Superior temporal gyrus (tissue), 1 donor: Measurements from ENCODE around the gene TSPAN5.

Experiments used
- DNase-seq: peaks from one replicate; pipeline ENCODE4 v3.0.0-alpha.2; 2016; ENCODE audit errors: extremely low spot score

The TSPAN5 gene

DNA sequence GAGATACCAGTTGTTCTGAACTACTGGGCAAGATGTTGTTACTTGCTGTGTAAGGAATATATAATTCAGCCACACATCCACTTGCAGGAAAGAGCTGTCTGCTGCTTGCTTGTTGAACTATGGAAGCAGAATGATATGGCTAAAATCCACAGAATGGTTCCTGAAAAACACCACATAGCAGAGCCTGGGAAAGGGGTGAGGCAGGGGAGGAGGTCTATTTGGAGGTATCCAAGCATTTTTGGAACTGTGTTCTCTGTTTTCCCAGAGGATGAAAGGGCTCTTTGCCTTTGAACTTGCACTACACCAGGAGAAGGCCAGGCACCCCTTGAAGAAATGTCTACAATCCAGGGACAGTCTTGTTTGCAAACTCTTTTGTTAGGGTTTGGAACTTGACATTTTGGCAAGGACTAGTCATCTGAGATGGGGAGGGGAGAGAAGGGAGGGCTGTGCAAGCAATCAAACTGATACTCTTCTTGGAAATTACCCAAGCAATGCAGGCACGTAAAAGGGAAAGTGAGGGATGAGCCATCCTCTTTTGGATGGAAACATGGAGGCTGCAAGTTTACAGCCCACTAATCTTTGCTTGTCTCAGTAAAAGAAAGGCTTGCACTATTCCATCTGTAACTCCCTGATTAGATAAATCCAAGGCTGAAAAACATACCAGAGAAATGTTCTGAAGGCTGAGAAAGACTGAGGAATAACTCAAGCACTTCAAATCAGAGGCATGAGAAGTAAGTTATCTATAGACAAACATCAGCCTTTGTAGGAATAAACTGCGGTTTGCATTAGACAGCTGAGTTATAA, 141.0 kb downstream of the TSPAN5 start:
- no peak for DNase-seq

DNA sequence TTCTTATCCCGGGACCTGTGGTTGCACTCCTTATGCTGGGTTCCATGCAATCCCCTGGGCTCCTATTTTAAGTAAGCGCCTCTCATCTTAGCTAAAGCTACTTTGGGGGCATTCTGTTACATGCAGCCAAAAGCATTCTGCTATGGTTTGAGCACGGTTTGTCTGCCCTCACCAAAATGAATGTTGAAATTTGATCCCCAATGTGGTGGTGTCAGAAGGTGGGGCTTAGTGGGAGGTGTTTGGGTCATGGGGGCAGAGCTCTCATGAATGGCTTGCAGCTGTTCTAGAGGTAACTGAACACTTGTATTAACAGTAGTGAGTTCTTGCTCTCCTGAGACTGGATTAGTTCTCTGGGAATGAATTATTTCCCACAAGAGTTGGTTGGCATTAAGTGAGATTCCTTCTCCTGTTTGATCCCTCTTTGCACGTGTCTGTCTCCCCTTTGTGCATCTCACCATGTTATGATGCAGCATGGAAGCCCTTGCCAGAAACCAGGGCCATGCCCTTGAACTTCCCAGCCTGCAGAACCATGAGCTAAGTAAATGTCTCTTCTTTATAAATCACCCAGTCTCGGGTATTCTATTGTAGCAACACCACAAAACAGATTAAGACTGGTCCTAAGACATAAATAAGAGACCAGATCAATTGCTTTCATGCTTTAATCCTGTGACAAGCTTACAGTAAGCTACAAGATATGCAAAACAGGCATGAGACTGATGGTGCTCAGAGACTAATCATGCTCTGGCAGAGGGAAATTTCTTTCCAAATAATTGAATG, 141.8 kb downstream of the TSPAN5 start:
- DNase-seq: no peak

DNA sequence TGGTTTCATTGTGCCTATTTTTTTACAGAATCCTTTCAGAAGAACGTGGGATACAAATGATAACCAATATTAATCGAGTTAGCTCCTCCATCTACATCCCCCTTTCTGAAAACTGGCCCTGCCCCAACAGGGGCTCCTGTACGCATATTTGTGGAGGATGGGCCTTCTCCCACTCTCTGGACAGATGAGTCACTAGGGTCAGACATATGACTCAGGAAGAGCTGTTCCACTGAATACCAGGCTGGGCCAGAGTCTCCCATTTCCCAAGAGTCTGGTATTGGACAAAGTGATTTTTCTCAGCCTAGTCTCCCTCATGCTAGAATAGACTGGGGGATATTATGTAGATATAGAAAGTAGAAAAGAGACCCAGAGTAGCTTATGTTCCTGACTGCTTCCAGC, 142.4 kb downstream of the TSPAN5 start:
- no peak for DNase-seq

DNA sequence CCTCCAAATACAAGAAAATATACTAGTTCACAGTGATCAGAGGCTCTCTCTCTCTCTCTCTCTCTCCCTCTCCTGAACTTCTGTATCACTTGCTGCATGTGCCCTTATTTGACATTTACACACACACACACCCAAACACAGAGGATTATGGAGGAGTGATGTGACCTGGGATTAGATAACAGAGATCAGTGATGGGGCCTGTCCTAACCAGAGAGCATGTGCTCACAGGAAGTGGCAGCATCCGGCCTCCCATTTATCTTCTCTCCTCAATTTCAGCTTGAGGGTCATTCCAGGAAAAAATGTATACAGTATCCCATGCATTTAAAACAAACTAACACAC, 143.0 kb downstream of the TSPAN5 start:
- DNase-seq: no peak

DNA sequence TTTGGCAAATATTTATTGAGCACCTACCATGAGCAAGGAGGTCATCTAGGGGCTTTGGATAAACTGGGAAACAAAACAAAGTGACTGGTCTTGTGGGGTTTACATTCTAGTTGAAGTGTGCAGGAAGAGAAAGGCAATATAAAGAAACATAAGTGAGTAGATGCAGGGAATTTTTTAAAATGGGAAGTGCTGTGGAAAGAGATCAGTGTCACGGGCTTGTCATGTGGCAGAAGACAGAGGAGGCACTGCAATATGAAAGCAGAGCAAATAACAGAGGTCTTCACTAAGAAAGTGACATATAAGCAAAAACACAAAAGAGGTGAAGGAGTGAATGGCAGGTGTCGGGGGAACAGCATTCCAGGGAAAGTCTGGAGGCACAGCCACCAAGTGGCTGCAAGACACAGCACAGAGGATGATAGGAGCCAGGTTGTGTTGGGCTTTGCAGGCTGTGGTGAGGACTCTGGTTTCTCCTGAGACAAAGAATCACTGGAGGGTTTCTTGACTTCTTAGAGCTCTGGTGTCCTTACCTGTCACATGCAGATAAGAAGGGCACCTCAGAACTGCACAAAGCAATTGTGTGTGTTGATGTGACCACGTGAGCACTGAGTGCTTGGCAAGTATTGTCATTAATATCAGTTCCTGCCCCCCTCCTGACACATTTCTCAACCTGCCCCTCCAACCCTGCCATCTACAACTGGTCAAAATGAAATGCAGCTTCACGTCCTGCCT, 143.5 kb downstream of the TSPAN5 start:
- DNase-seq: no peak

DNA sequence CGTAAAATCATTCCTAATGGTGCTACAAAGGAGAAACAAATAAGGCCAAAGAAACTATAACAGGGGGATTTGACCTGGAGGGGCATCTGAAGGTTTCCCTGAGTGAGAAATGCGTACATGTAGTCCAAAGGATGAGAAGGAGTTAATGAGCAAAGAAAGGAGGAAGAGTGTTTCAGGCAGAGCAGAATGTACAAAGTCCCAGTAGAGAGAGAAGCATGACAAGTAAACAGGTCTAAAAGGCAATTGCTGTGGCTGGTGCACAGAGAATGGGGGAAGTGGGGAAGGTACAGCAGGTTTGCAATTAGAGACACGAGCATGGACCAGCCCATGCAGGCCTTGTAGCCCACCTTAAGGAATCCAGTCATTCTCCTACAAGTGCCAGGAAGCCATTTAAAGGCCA, 145.5 kb downstream of the TSPAN5 start:
- DNase-seq: no peak

DNA sequence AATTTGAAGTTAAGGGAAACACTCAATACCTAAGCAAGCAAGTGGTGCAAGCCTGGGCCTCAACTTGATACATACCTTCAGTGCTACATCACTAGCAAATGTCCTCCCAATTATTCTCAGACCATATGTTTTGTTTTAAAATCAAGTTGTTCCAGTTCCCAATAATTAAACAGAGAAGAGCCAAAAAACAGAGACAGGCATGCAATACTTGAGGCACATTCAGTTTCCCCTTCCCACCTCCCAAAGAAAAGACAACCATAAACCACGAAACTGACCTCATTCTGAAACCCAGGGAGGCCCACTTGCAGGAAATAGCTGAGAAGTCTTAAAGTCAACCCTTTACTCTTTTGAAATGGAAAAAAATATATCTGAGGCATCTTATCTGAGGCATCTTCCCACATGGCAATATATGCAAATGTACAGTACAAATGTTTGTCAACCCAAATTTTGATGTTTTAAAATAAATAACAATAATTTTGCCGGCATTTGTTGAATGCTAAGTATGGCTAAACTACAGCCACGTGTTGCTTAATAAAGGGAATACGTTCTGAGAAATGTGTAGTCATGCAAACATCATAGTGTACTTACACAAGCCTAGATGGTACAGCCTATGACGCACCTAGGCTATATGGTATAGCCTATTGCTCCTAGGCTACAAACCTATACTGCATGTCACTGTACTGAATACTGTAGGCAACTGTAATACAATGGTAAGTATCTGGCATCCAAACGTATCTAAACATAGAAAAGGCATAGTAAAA, 147.5 kb downstream of the TSPAN5 start:
- DNase-seq: no peak

DNA sequence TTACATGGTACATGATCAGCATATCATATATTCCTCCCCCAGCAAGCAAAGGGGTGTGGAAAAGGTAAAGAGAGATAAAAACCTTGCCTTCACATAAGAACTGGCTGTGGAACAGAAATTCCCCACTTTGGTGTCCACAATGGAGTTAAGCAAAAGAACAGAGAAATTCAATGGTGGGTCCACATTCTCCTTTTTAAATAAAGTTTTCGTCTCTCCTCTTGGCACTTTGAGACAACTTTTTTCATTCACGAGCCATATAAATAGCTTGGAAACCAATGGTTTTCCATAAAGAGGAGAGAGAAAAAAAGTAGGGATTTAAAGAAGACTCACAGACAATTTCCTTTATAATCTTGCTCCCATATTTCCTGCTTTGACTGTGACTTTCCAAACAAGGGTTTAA, 148.1 kb downstream of the TSPAN5 start:
- DNase-seq: no peak

DNA sequence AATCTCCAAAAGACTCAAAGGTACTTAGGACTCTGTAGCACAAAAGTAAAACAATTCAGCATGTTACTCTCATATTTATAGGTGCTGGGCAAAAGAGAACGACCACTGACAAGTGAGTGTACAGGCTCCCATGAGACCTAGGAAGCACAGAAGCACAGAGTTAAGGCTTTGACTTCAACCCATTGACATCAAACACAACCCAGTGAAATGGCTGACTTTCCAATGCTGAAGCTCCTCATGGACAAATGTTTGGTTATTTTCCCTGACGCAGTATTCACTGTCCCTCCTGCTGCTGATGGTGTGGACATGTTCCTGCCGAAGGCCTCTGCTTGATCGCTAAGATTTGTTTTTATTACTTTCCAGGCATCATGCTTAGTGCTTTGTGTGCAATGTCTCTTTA, 148.7 kb downstream of the TSPAN5 start:
- DNase-seq: no peak

DNA sequence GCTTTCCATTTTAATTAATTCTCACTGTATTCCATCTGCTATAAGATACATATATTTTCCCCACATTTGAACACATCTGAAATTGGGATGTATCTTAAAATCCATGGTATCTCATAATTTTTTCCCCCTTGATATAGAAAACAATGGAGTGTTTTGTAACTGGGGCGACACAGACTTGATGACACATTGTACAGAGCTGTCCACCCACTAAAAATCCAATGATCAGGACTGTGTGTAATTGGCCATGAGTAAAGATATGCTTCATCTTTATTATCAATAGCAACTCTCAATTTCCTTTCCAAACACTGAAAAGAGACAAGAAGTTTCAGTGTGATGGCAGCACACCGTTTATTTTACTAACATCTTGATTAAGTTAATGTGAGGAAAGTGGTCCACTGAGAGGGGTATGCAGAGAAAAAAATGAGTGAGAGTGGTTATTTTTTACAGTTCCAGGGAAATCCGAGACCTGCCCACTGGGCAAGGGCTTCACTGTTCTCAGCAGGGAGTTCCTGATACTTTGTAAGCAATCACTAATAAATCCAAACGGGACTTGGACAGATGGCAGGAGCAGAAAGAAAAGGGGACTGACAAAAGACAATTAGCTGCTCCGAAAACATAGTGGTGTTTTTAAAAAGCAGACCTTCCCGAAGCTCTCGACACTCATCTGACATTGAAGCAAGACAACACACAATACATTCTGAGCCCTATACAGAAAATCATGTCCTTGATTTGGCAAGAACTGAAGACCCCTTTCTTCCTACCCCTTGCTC, 149.4 kb downstream of the TSPAN5 start:
- DNase-seq: no peak

DNA sequence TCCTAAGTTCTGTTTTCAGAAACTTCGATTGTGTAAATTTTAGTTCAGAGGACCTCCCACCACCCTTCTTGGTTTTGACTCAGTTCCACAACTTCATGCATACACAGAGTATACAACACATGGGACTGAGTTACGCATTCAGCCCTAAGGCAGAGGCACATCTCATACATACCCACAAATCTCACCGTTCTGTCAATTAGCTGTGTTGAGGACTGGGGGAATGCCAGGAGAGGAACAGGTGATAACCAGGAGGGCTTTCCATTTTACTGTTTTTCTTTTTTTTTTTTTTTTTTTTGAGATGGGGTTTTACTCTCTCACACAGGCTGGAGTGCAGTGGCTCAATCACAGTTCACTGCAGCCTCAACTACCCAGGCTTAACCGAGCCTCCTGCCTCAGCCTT, 150.2 kb downstream of the TSPAN5 start:
- no peak for DNase-seq

DNA sequence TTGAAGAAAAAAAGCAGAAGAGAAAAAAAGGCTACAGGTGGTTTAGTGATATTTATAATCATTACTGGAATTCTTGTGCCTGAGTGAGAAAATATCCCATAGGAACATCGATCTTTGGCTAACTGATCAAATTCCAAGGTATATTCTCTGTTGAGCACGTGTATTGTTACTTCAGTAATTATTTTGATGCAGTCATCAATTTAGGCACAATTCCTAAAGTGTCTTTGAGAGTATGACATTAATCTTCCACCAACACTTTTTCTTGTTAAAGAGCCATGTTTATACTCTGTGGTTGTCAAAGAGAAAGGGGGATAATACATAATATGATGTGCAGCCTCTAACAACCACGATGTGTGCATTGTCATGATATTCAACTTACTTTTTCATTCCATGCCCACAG, 151.1 kb downstream of the TSPAN5 start:
- no peak for DNase-seq

DNA sequence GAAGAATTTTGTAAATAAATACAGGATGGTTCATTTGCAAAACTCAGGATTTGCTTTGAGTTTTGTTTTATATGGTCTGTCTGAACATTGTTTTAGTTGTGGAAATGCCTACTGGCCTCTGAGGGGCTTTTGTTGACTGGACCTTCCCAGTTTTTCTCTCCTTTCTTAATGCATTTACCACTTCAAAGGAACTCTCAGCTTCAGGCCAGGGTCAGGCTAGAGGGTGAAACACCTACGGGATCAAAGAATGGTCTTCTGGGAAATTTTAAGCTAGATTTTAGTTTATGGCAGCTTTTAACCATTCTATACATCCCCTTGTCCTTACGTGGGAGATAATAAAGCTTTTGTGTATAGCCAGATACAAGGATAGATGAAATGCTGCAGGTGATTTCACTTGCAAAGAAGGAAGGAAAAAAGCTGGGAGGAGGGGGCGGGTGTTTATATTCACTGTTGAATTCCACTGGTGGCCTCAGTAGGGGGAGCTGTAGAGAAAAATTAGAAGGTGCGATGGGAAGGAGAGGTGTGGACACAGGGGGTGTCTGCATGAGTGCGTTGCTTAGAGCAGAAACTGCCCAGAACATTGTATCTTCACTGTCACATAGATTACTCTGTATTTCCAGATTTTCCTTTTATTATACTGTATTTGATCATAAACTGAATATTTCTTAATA, 151.8 kb downstream of the TSPAN5 start:
- no peak for DNase-seq

DNA sequence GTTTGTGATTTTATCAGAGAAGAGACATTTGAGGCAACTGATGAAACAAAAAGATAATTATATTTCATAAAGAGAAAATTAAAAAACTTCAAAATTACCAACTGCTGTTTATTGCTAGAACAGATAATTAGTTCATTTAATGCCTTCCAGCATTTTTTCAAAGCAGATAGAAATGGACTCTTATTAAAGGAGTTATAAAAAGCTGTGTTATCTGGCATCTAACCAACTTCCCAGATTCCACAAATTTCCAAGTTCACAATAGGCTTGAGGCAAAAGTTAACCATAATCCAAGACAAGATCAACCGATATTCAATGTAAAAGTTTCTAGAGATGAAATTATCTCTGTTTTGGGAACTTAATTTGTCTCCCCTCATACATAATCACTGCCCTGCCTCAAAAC, 152.4 kb downstream of the TSPAN5 start:
- DNase-seq: no peak

DNA sequence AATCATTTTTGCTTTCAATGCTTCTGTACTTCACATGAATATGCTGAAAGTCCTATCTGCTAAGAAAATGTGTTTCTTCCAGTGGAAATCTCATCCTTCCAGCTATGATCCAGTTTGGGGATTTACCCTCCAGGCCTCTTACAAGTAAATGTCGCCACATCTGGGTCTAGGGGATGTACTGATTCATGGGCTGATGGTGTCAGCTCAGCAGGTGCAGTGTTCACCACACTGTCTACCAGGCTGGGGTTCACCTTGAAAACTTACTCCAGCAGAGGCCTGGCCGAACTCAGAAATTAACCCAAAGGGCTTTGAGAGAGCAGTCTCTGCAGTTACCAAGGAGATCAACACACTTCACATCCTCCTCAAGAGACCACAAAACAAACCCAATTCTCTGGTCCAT, 154.3 kb downstream of the TSPAN5 start:
- no peak for DNase-seq

DNA sequence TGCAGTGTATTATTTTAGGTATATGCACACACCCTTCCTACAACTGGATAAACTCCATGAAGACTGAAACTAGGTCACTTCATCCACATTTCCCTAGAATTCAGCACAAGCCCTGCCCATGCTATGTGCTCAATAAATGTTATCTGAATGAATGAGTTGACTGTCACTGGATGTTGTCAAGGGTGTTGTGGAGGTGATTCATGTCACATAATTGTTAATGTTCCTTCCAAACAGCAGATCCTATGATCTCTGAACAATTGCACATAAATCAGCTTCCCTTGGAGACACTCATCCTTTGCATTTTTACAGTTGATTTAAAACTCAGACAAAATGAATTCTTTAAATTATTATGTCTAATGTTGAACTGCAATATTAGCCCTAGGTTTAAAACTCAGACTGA, 154.7 kb downstream of the TSPAN5 start:
- DNase-seq: no peak

DNA sequence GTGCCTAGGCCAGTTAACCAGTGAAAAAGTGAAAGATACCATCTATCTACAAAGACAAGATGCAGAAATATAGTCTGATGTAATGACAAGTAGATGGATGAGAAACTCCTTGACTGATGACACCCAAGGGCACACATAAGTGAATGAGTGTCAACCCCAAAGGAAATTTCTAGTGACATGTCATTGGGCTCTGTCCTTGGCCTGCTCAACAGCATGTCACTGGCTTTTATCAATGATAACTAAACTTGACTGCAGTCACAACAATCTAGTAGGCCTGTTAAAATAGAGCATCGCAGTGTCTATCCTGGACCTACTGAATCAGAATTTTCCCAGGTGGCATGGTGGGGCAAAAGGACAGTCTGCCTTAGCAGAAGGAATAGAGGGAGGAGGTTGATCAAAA, 155.8 kb downstream of the TSPAN5 start:
- no peak for DNase-seq

DNA sequence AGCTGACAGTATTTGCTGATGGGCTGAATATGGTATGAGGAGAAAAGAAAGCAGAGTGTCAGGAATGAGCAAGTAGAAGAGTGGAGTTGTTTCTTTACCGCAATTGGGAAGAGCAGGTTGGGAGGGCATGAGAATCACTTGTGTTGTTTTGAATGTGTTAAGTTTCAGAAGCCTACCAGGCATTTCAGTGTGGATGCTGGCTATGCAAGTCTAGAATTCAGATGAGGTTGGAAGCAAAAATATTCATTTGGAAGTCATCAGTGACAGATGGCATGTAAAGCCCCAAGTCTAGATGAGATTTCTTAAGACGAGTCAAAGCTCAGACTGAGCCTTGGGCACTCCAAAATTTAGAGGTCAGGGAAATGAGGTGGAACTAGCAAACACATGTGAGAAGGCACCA, 156.4 kb downstream of the TSPAN5 start:
- DNase-seq: no peak

DNA sequence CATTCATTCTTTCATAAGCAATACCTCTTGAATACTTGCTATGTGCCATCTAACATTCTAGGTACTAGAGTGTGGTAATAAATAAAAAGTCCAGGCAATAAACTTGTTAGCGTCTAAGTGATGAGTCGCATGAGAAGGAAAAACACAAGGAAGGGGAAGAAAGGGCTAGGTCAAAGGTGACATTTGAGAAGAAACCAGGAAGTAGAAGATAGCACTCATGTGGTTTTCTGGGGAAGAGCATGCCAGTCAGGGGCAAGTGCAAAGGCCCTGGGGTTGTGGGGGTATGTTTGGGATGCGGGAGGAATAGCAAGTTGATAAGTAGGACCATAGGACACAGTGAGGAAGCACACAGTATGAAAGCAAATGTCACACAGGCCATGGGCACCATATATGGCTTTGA, 157.0 kb downstream of the TSPAN5 start:
- DNase-seq: no peak

DNA sequence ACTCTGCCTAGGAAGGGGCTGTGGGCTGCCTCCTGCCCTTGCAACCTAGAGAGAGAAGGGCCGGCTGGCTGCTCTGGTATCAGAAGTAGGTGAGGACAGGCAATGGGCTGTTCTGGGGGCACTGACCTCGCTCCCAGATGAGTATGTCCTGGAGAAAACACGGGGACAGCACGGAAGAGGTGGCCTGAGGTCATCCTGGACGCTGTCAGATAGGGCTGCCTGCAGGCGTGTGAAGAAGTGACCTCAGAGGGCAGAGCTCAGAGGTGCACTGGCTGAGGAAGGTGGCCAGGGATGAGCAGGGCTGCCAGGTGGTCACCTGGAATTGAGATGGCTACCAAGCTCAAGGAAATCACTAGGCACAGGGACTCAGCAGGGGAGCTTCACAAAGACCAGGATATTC, 159.6 kb downstream of the TSPAN5 start:
- no peak for DNase-seq
